ES-I3 (cell line): ENCODE measurements around the gene SEC23IP.
"Not testable (repeated sequence)": the region's sequence is repeated elsewhere in the genome, so short reads cannot be mapped to it uniquely, and the experiment has no call there.

Experiments
- H3K36me3 ChIP-seq: 2 replicates; pipeline ENCODE4 v1.6.1; 2013; ENCODE audit warnings: mild to moderate bottlenecking, low read length, control low read depth, moderate library complexity; ENCODE audit not compliant: insufficient read depth
- H3K4me1 ChIP-seq: 2 replicates; pipeline ENCODE4 v1.6.1; 2013; ENCODE audit warnings: mild to moderate bottlenecking, control low read depth, low read length; ENCODE audit not compliant: insufficient read depth
- H3K9ac ChIP-seq: 2 replicates; pipeline ENCODE4 v1.6.1; 2013; ENCODE audit warnings: low read depth, mild to moderate bottlenecking, low read length, moderate library complexity
- H3K9me3 ChIP-seq: 2 replicates; pipeline ENCODE4 v1.6.1; 2013; ENCODE audit warnings: mild to moderate bottlenecking, low read length, moderate library complexity; ENCODE audit not compliant: control insufficient read depth, insufficient read depth

Gene SEC23IP

GRCh38 chr10:119865699-119866240, 26.8 kb upstream of the SEC23IP start:
- Histone ChIP-seq H3K9me3 (0 out of 2 replicates have a peak, but pooled peaks cover 3% of the 10 kb centered on the region), H3K9ac (no peak overlapping the region), H3K36me3 (no peaks in the 10 kb centered on the region)

DNA sequence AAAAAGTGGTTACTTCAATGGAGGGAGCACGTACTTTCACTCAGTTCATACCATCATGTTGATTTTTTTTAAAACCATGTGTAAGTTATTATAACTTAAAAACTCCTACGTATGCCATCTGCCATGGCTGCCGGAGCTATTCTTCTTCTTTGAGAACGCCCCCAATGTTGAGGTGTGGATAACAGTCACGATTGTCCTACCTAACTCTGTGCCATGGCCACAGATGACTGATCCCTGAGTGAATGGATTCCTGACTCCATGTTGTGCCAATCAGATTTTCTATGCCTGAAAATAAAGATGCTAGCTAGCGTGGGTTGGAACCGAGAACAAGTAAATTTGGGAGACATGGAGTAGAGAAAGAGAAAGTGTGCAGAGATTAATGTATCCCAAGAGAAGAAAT, 25.2 kb upstream of the SEC23IP start:
- Histone ChIP-seq H3K9me3 (0 out of 2 replicates have a peak, but pooled peaks cover 3% of the 10 kb centered on the region), H3K9ac (no peak overlapping the region), H3K4me1 (peaks cover 4% of the 10 kb centered on the region; the same call in 1 of the 2 replicates), H3K36me3 (no peaks in the 10 kb centered on the region)

More at GRCh38 chr10:119865699-119866240, 26.8 kb upstream of the SEC23IP start:
- H3K4me1 ChIP-seq = peaks cover 12% of the 10 kb centered on the region

- H3K9me3 ChIP-seq, H3K36me3 ChIP-seq, H3K9ac ChIP-seq, H3K4me1 ChIP-seq: not testable (repeated sequence)
Observed at GRCh38 chr10:119869398-119869797, 23.1 kb upstream of the SEC23IP start.

DNA sequence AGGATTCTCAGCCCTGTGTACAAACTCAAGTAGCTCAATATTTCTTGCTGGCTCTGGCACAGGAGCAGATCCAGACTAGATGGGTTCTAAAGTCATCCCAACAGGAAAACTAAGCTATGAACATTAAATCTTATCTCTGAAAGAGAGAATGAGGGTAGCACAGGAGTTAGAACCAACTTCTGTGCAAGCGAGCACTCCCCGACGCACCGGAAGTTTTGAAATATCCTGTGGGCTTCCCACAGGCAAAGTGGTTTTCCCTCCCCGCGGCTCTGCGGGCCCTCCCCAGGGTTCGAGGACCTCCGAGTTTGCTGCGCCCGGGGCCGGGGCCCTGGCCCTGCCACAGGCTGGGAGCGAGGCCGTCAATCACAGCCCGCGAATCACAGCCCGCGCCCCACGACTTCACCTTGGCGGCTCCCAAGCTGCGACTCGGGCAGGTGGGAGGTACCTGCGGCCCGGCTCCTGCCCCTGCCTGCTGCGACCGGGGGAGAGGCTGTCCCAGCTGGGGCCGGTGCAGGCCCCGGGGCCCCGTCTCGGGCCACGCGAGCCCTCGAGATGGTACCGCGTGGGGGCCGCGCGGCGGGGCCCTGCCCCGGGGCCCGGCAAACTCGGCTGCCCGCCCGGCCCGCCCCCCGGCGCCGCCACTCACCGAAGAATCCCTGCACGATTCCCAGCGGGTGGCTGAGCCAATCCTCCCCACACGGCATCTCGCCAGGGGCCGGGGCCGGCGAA, 20.5 kb upstream of the SEC23IP start:
- H3K36me3 ChIP-seq = no peaks in the 10 kb centered on the region
- peak overlapping the region; percentile 79 for H3K9ac ChIP-seq
- peaks cover 4% of the 10 kb centered on the region; the same call in 1 of the 2 replicates for H3K4me1 ChIP-seq
- H3K9me3 ChIP-seq = no peaks in the 10 kb centered on the region

DNA sequence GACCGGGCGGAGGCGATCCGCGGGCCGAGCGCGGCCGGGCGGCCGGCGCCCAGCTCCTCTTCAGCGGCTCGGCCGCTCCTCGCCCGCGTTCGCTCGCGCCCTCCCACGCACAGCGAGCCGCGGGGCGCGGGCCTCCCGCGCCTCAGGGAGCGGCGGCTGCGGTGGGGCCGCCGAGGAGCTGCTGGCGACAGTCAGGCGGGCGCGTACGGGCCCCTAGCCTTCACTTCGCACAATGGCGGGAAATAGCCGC, 20.0 kb upstream of the SEC23IP start, which contains the start of gene MCMBP:
Gene MCMBP (minus strand): TSS at position 234 of the 250 bp plus-strand sequence. CDS start 259 bp downstream, outside the sequence.
- Histone ChIP-seq H3K9me3 (no peaks in the 10 kb centered on the region), H3K9ac (peak within 1 kb of the TSS; percentile 79), H3K4me1 (peaks cover 4% of the 10 kb centered on the region; the same call in 1 of the 2 replicates), H3K36me3 (no peaks in the 10 kb centered on the region)

DNA sequence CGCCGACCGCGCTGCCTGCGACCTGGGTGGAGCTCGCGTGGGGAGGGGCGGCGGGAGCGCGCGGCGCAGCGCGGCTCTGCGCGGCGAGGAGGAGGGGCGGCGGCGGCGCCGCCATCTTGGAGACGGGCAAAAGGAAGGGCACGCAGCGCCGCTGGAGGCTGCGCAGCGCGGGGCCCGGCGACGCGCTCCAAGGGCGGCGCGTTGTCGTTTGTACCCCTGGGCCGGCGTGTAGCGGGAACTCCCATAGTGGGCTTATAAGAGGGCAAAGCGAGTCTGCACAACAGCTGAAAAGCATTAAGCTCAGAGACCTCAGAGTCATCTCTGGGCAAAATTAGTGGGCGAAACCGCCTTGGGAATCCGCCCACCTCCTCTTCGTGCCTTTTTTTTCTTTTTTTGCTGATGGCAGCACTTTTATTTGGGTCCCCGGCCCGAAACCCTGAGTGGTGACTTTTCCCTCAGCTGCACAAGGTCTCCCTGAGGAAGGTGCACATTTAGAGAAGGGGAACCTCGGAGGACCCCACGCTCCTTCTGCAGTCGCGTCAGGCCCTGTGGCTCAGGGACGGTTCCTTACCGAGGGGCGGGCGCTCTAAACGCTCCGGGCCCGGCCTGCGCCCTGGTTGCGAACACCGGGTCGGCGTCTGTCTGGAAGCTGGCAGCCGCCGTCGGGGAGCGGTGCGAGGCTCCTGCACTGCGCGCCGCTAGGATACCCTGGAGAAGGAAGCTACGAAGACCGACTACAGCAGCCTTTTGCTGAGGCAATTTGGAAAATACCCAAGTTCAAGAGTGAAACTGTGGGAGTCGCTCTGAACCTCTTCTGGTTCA, 19.5 kb upstream of the SEC23IP start:
- H3K9me3 ChIP-seq = no peaks in the 10 kb centered on the region
- no peaks in the 10 kb centered on the region for H3K36me3 ChIP-seq
- H3K4me1 ChIP-seq = peaks cover 4% of the 10 kb centered on the region; the same call in 1 of the 2 replicates
- H3K9ac ChIP-seq = peak overlapping the region; percentile 79

- Histone ChIP-seq H3K9me3 (no peaks in the 10 kb centered on the region), H3K36me3 (no peaks in the 10 kb centered on the region), H3K4me1 (no peaks in the 10 kb centered on the region), H3K9ac (no peak overlapping the region)
Observed at GRCh38 chr10:119878524-119878923, 14.0 kb upstream of the SEC23IP start.

DNA sequence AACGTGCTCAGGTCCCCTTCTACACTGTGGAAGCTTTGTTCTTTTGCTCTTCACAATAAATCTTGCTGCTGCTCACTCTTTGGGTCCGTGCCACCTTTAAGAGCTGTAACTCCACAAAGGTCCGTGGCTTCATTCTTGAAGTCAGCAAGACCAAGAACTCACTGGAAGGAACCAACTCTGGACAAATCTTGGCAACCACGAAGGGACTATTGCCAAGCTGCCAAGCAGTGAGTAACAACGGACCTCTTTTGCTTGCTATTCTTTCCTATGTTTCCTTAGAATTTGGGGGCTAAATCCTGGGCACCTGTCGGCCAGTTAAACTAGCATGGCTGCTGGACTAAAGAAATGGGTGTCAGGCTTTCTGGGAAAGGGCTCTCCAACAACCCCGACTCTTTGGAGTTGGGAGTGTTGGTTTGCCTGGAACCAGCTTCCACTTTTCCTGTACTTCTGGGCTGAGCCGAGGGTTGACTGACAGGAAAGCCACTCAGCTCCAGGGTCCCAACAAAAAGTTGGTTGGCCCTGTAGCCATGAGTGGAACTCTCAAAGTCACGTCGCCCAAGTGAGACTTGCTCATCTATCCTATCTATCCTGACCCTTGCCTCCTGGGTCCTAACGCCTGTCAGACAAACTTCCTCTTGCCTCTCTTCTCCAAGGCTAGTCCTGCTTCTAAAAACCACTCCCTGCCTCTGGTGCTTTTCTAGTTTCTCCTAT, 8.5 kb upstream of the SEC23IP start:
- not testable (repeated sequence) for H3K4me1 ChIP-seq, H3K36me3 ChIP-seq, H3K9me3 ChIP-seq
- H3K9ac ChIP-seq = peak overlapping the region; percentile 33; the same call in 1 of the 2 replicates

DNA sequence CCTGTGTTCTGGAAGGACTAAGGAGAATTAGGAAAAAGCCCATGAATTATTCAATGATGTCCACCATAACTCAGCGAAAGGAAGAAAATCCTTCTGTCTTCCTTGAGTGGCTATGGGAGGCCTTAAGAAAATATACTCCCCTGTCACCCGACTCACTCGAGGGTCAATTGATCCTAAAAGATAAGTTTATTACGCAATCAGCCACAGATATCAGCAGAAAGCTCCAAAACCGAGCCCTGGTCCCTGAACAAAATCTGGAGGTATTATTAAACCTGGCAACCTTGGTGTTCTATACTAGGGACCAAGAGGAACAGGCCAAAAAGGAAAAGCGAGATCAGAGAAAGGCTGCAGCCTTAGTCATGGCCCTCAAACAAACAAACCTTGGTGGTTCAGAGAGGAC, 6.5 kb upstream of the SEC23IP start:
- not testable (repeated sequence) for H3K36me3 ChIP-seq, H3K4me1 ChIP-seq, H3K9ac ChIP-seq, H3K9me3 ChIP-seq

DNA sequence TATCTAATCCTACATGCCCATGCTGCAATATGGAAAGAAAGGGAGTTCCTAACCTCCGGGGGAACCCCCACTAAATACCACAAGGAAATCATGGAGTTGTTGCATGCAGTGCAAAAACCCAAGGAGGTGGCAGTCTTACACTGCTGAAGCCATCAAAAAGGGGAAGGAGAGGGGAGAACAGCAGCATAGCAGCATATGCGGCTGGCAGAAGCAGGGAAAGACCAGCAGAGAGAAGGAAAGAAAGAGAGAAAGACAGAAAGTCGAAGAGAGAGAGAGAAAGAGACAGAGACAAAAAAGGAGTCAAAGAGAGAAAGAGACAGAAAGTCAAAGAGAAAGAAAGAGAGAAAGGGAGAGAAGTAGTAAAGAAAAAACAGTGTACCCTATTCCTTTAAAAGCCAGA, 3.8 kb upstream of the SEC23IP start:
- H3K4me1 ChIP-seq, H3K9ac ChIP-seq, H3K9me3 ChIP-seq, H3K36me3 ChIP-seq: not testable (repeated sequence)

GRCh38 chr10:119889201-119889600, 3.3 kb upstream of the SEC23IP start:
- not testable (repeated sequence) for H3K4me1 ChIP-seq, H3K9ac ChIP-seq, H3K9me3 ChIP-seq, H3K36me3 ChIP-seq

GRCh38 chr10:119890307-119890706, 2.2 kb upstream of the SEC23IP start:
- H3K9ac ChIP-seq, H3K36me3 ChIP-seq, H3K4me1 ChIP-seq, H3K9me3 ChIP-seq: not testable (repeated sequence)

DNA sequence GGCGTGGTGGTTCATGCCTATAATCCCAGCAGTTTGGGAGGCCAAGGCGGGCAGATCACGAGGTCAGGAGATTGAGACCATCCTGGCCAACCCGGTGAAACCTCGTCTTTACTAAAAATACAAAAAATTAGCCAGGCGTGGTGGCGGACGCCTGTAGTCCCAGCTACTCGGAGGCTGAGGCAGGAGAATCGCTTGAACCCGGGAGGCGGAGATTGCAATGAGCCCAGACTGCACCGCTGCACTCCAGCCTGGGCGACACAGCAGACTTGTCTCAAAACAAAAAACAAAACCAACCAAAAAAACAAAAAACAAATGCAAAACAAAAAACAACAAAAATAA, 712 bp upstream of the SEC23IP start:
- not testable (repeated sequence) for H3K4me1 ChIP-seq, H3K36me3 ChIP-seq, H3K9me3 ChIP-seq
- peak overlapping the region; percentile 83 for H3K9ac ChIP-seq

- Histone ChIP-seq H3K9ac (peak overlapping the region; percentile 83), H3K9me3 (no peaks in the 10 kb centered on the region), H3K36me3 (peaks cover under 1% of the 10 kb centered on the region; the same call in 1 of the 2 replicates), H3K4me1 (peaks cover 5% of the 10 kb centered on the region; the same call in 1 of the 2 replicates)
Observed at GRCh38 chr10:119893074-119893473, 544 bp downstream of the SEC23IP start.
